ENCODE data around the gene BEST4.
"Not testable (repeated sequence)": the region's sequence is repeated elsewhere in the genome, so short reads cannot be mapped to it uniquely, and the experiment has no call there.

BEST4 gene

GRCh38 chr1:44777969-44778635, 9.9 kb downstream of the BEST4 start:
- no peak for DNase-seq (ENCODE audit: low read depth in 3 of 3)

GRCh38 chr1:44777547-44777946, 10.4 kb downstream of the BEST4 start:
- DNase-seq (ENCODE audit: low read depth in 3 of 3) = no peak

DNA sequence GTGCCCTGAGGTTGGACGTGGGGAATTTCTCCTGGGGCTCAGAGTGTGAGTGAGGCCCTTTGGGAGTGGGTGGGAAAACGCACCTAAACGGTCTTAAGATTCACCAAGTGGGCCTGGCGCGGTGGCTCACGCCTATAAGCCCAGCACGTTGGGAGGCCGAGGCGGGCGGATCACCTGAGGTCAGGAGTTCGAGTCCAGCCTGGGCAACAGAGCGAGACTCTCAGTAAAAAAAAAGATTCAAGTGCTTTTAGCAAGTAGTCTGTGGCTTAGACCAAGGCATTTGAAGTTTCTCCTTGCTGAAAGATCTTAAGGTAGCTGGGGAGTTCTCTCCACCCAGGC, 11.3 kb downstream of the BEST4 start:
- DNase-seq (ENCODE audit: low read depth in 3 of 3) = no peak

GRCh38 chr1:44775930-44776729, 11.8 kb downstream of the BEST4 start:
- no peak for DNase-seq (ENCODE audit: low read depth in 3 of 3)

DNA sequence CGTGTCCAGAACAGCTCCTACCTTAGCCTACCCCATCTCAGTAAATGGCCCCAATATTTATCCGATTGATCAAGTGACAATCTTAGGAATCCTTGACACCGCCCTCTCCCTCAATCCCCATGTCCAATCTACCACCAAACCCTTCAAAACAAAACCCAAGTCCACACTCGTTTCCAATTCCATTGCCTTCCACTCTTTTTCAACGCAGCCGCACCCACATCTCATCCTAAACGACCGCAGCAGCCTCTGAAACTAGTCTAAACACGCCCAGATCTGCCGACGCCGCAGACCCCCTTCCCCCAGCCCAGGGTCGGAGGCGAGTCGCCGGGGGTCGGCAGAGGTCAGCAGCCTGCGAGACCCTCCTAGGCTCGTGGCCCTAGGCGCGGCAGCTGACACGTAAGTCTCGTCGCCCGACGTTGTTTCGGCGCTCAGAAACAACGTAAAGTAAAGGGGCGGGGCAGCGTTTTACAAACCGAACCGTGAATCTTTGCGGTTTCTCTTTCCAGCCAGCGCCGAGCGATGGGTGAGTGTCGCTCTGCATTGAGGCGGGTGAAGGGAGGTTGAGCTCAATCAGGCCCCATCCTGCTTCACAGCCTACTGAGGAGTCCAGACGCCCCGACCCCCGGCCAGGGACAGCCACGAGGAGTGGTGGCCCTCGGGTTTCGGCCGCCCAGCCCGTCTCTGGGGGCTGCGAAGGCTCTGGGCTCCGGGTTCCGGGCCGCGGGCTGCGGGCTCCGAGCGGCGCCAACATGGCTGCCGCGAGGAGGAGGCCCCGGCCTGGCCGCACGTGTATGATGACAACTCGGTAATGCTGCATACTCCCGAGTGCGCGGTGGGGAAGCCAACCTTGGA, 12.7 kb downstream of the BEST4 start, which contains the start of gene RPS8:
TSS of gene RPS8 (plus strand) at position 463 of the 852 bp plus-strand sequence. CDS start at position 520, 57 bp downstream.
- DNase-seq (ENCODE audit: low read depth in 3 of 3) = peak; percentile 80 to 89 (median 87)

DNA sequence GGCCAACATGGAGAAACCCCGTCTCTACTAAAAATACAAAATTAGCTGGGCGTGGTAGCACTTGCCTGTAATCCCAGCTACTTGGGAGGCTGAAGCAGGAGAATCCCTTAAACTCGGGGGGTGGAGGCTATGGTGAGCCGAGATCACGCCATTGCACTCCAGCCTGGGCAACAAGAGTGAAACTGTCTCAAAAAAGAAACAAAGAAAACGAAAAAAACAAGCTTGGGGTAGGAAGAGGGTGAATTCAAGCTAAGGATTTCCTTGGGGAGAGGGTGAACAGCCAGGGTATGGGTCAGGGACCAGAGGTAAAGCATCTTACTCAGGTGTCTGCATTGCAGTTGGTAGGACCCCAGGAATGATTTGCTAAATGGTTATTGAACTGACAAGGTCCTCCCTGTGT, 21.5 kb downstream of the BEST4 start:
- DNase-seq (ENCODE audit: low read depth in 3 of 3) = not testable (repeated sequence)

- no peak for DNase-seq (ENCODE audit: low read depth in 3 of 3)
Measured at GRCh38 chr1:44760876-44761275, 27.1 kb downstream of the BEST4 start.

GRCh38 chr1:44759077-44759476, 28.9 kb downstream of the BEST4 start:
- no peak for DNase-seq (ENCODE audit: low read depth in 3 of 3)

GRCh38 chr1:44757420-44757819, 30.6 kb downstream of the BEST4 start:
- no peak for DNase-seq (ENCODE audit: low read depth in 3 of 3)

DNA sequence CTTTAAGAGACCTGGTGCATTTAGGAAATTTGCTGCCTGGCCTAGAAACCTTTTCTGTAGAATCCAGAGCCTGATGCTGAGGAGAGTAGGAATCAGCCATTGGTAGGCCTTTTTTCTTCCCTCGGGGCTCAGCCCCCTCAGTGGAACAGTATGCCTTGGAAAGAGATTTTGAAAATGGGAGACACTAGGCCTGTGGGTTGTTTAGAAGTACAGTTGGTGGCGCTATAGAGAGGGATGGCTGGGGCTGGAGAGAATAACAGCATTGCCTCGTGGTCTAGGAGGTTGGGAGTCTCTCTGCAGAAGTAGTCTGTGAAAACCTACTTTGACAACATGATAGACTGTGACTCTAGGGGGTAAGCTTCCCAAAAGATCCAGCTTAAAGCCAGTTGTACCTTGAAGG, 40.1 kb downstream of the BEST4 start:
- DNase-seq (ENCODE audit: low read depth in 3 of 3) = no peak

GRCh38 chr1:44743211-44743610, 44.8 kb downstream of the BEST4 start:
- no peak for DNase-seq (ENCODE audit: low read depth in 3 of 3)

GRCh38 chr1:44740179-44740617, 47.8 kb downstream of the BEST4 start:
- no peak for DNase-seq (ENCODE audit: low read depth in 3 of 3)

DNA sequence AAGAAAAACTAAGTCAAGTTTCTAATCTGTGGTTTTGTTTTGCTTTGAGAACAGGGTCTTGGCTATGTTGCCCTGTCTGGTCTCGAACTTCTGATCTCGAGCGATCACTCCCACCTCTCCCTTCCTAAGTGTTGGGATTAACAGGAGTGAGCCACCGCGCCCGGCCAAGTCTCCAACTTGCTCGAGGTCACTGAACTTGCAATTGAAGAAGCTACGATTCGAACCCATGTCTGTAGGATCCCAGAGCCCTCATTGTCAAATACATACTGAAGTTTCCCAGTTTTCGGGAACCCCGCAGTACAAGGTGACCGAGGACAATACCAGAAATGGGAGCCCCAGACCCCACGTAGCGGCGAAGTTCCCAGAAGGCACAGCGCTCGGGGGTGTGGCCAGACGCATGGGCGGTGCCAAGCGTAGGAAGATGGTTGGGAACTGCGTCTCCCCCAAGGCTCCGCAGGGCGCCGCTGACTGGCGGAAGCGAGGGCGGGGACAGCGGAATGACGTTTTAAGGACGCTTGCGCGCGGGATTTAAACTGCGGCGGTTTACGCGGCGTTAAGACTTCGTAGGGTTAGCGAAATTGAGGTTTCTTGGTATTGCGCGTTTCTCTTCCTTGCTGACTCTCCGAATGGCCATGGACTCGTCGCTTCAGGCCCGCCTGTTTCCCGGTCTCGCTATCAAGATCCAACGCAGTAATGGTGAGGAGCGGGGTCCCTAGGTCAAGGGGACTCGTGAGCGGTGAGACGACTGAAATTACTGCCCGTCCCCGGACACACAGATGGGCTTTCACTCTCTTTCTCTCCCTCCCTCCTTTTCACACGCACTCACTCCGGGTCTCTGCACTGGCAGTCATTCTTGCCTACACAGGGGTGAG, 48.4 kb downstream of the BEST4 start, which contains the start of gene KIF2C:
TSS of gene KIF2C (plus strand) at position 531 of the 872 bp plus-strand sequence. CDS start at position 627, 96 bp downstream.
- peak; percentile 95 to 98 (median 96) for DNase-seq (ENCODE audit: low read depth in 3 of 3)

DNA sequence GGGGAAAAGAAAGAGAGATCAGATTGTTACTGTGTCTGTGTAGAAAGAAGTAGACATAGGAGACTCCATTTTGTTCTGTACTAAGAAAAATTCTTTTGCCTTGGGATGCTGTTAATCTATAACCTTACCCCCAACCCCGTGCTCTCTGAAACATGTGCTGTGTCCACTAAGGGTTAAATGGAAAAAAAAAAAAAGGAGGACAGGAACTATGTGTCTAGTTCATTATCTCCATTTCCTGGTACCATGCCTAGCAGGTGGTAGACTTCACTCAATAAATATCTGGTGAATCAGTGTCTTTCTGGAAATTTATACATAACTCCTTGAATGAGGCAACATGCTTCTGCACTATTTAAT, 49.0 kb downstream of the BEST4 start:
- DNase-seq (ENCODE audit: low read depth in 3 of 3) = not testable (repeated sequence)

DNA sequence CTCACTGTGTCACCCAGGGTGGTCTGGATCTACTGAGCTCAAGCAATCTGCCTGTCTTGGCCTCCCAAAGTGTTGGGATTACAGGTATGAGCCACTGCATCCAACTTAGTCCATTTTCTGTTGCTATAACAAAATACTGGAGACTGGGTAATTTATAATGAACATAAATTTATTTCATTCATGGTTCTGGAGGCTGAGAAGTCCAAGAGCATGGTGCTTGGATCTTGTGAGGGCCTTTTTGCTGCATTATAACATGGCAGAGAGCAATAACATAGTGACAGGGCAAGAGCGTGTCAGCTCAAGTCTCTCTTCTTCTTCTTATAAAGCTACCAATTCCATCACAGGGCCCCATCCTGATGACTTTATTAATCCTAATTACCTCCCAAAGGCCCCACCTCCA, 52.0 kb downstream of the BEST4 start:
- no peak for DNase-seq (ENCODE audit: low read depth in 3 of 3)

- no peak for DNase-seq (ENCODE audit: low read depth in 3 of 3)
Measured at GRCh38 chr1:44733784-44734183, 54.2 kb downstream of the BEST4 start.
